Vagina (tissue), 2 donors: ENCODE data around the gene TMEM233. TPM values are rescaled to one million over a fixed set of nuclear protein-coding genes. Genes with fewer than 3 reads are reported as not detected.
"Not testable (repeated sequence)": the region's sequence is repeated elsewhere in the genome, so short reads cannot be mapped to it uniquely, and the experiment has no call there.

Experiments
- DNase-seq, 2 donors: peaks; one replicate each; pipeline ENCODE4 v3.0.0-alpha.2; 2017; ENCODE audit errors: extremely low spot score in 2 of 2
- H3K27ac ChIP-seq: fragments of 200-600 bp; sonication (generic); one replicate; pipeline ENCODE4 v1.5.1; 2019
- H3K27me3 ChIP-seq: fragments of 200-600 bp; sonication (generic); one replicate; pipeline ENCODE4 v1.5.1; 2019
- H3K36me3 ChIP-seq, 2 donors: fragments of 200-600 bp; sonication (generic); one replicate each; pipeline ENCODE4 v1.5.1; 2017 to 2019
- H3K4me1 ChIP-seq: fragments of 200-600 bp; sonication (generic); one replicate; pipeline ENCODE4 v1.5.1; 2019
- H3K4me3 ChIP-seq, 2 donors: fragments of 200-600 bp; sonication (generic); 1 replicate in 1 of 2; 2 replicates in 1 of 2; pipeline ENCODE4 v1.5.1; 2016 to 2019
- H3K9me3 ChIP-seq: fragments of 200-600 bp; sonication (generic); one replicate; pipeline ENCODE4 v1.5.1; 2019
- CTCF ChIP-seq, 3 experiments: fragments of 450-650 bp in 2 of 3; fragments of 200-600 bp in 1 of 3; sonication (generic) in 1 of 3; IDR thresholded peaks; one replicate each; pipeline ENCODE4 v1.5.1; 2017 to 2019; ENCODE audit warnings: antibody characterized with exemption in 3 of 3, mild to moderate bottlenecking in 2 of 3, moderate library complexity in 2 of 3
- POLR2A ChIP-seq, 2 donors: fragments of 450-650 bp; IDR thresholded peaks; one replicate each; pipeline ENCODE4 v1.6.1; 2017; ENCODE audit warnings: antibody characterized with exemption in 2 of 2, mild to moderate bottlenecking in 2 of 2, moderate library complexity in 2 of 2
- POLR2AphosphoS5 ChIP-seq, 2 donors: sonication (generic); formaldehyde crosslinking; IDR thresholded peaks; one replicate each; pipeline ENCODE4 v1.9.0; 2017; ENCODE audit warnings: antibody characterized with exemption in 2 of 2, mild to moderate bottlenecking in 2 of 2, low read depth in 1 of 2; ENCODE audit not compliant: insufficient read depth in 1 of 2
- intact Hi-C: fragments of 100-400 bp; cut with DNase I; formaldehyde crosslinking; loops from one replicate; pipeline ENCODE4 v1.15.1; 2023
- total RNA-seq: library from RNA; depleted of rRNA; stranded (reverse); fragments of >200 nt; gene quantifications from one replicate; pipeline ENCODE4 v1.2.3, GENCODE V29; 2016

Gene TMEM233
- total RNA-seq, 1 donor from 2014 or later, result 0.49 TPM

- Histone ChIP-seq H3K27ac (no peak overlapping the region), H3K27me3 (no peaks in the 10 kb centered on the region), H3K4me1 (no peaks in the 10 kb centered on the region), H3K4me3 (no peak overlapping the region), H3K36me3 (no peaks in the 10 kb centered on the region), H3K9me3 (peaks cover 5% of the 10 kb centered on the region)
- no peak for DNase-seq
- intact Hi-C loops, result no loop called here
- TF ChIP-seq CTCF (IDR thresholded peaks at IDR 0.05) (peak in 2 of 3 experiments; percentile 2 to 21), POLR2A (IDR thresholded peaks at IDR 0.05) (no peak)
These were observed 55.7 kb downstream of the TMEM233 start for GRCh38 chr12:119649202-119649808.

GRCh38 chr12:119652665-119653064, 59.1 kb downstream of the TMEM233 start:
- Histone ChIP-seq H3K36me3 (no peaks in the 10 kb centered on the region), H3K4me1 (no peaks in the 10 kb centered on the region), H3K9me3 (peaks cover 5% of the 10 kb centered on the region), H3K4me3 (no peak overlapping the region), H3K27ac (no peak overlapping the region), H3K27me3 (no peaks in the 10 kb centered on the region)
- intact Hi-C loops, result no loop called here
- no peak for TF ChIP-seq CTCF (IDR thresholded peaks at IDR 0.05)
- TF ChIP-seq POLR2AphosphoS5 (IDR thresholded peaks at IDR 0.05; ENCODE audit: insufficient read depth in 1 of 2, low read depth in 1 of 2), result no peak
- DNase-seq, result no peak

- H3K9me3 ChIP-seq, H3K4me3 ChIP-seq, H3K36me3 ChIP-seq, H3K27ac ChIP-seq, DNase-seq, H3K4me1 ChIP-seq, H3K27me3 ChIP-seq, intact Hi-C loops: not testable (repeated sequence)
These were observed 63.4 kb downstream of the TMEM233 start for GRCh38 chr12:119657001-119657400.

GRCh38 chr12:119658166-119658565, 64.6 kb downstream of the TMEM233 start:
- H3K36me3 ChIP-seq, DNase-seq, H3K4me1 ChIP-seq, H3K27me3 ChIP-seq, intact Hi-C loops, H3K9me3 ChIP-seq, H3K4me3 ChIP-seq, H3K27ac ChIP-seq: not testable (repeated sequence)

GRCh38 chr12:119659289-119659897, 65.8 kb downstream of the TMEM233 start:
- Histone ChIP-seq H3K4me3 (no peak overlapping the region), H3K9me3 (no peaks in the 10 kb centered on the region), H3K27me3 (no peaks in the 10 kb centered on the region), H3K36me3 (no peaks in the 10 kb centered on the region), H3K4me1 (no peaks in the 10 kb centered on the region), H3K27ac (no peak overlapping the region)
- intact Hi-C loops, result no loop called here
- no peak for DNase-seq
- TF ChIP-seq CTCF (IDR thresholded peaks at IDR 0.05), result peak; percentile 57 to 68 (median 68)
- no peak for TF ChIP-seq POLR2AphosphoS5 (IDR thresholded peaks at IDR 0.05; ENCODE audit: insufficient read depth in 1 of 2, low read depth in 1 of 2)
- TF ChIP-seq POLR2A (IDR thresholded peaks at IDR 0.05), result no peak

- TF ChIP-seq POLR2AphosphoS5 (IDR thresholded peaks at IDR 0.05; ENCODE audit: insufficient read depth in 1 of 2, low read depth in 1 of 2), result no peak
- TF ChIP-seq CTCF (IDR thresholded peaks at IDR 0.05), result no peak
- no peak for TF ChIP-seq POLR2A (IDR thresholded peaks at IDR 0.05)
- H3K27ac ChIP-seq, result no peak overlapping the region
- intact Hi-C loops, result no loop called here
- H3K9me3 ChIP-seq, result no peaks in the 10 kb centered on the region
- no peak for DNase-seq
- H3K27me3 ChIP-seq, result no peaks in the 10 kb centered on the region
- no peak overlapping the region for H3K4me3 ChIP-seq
- H3K36me3 ChIP-seq, result no peaks in the 10 kb centered on the region
- H3K4me1 ChIP-seq, result no peaks in the 10 kb centered on the region
These were observed 66.5 kb downstream of the TMEM233 start for GRCh38 chr12:119660076-119660475.
